ENCODE measurements around the gene TBC1D17. TPM values are rescaled to one million over a fixed set of nuclear protein-coding genes. Genes with fewer than 3 reads are reported as not detected.

TBC1D17 gene
- polyA plus RNA-seq, 2 of the 4 experiments (the other 2 are of a cell fraction) = 12.3 to 41.5 TPM

GRCh38 chr19:49831592-49831991 lies 45.9 kb upstream of the TBC1D17 start:
- no peak overlapping the region for H3K4me3 ChIP-seq
- CTCF ChIA-PET = interaction anchor here (1.3 to 2.8 kb wide), 5 partner anchors 12 to 159 kb away, joined by 4 to 13 read pairs (median 4); partner anchors contain the start of gene PTOV1
- ATAC-seq = no peak
- POLR2A ChIA-PET = no interaction called here
- TF ChIP-seq, protein P1, sequence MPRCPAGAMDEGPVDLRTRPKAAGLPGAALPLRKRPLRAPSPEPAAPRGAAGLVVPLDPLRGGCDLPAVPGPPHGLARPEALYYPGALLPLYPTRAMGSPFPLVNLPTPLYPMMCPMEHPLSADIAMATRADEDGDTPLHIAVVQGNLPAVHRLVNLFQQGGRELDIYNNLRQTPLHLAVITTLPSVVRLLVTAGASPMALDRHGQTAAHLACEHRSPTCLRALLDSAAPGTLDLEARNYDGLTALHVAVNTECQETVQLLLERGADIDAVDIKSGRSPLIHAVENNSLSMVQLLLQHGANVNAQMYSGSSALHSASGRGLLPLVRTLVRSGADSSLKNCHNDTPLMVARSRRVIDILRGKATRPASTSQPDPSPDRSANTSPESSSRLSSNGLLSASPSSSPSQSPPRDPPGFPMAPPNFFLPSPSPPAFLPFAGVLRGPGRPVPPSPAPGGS (IDR thresholded peaks at IDR 0.05) = no peak
- TF ChIP-seq EP300 (IDR thresholded peaks at IDR 0.05) (no peak), HOXB5 (CRISPR knock-in tag; IDR thresholded peaks at IDR 0.05) (no peak), TP53 (CRISPR knock-in tag; IDR thresholded peaks at IDR 0.05) (no peak)
- no peak for FAIRE-seq
- WGBS (ENCODE audit: missing lambda C conversion rate) = 88% methylated on average over 6 of the region's 8 CpGs
- no peaks in the 10 kb centered on the region for H3K9me3 ChIP-seq
- no peak for DNase-seq (ENCODE audit: low read depth in 1 of 2, low spot score in 1 of 2)
- no peak overlapping the region for H3K4me2 ChIP-seq
- H3K4me1 ChIP-seq = no peaks in the 10 kb centered on the region
- H3K27ac ChIP-seq = no peak overlapping the region

DNA sequence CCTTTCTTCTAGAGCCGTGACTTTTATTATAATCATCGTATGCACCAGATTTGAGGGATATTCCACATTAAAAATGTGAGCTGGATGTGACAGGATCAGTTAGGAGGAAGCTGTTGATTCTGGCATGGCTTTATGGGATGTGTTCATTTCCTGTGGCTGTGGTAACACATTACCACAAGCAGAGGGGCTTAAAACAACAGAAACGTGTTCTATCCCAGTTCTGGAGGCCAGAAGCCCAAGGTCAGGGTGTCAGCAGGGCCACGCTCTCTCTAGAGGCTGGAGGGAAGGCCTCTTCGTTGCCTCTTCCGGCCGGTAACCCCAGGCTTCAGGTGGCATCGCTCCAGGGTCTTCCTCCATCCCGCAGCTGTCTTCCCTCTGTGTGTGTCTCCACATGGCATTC lies 44.9 kb upstream of the TBC1D17 start:
- TF ChIP-seq NFE2L2 (conservative IDR thresholded peaks at IDR 0.05; ENCODE audit: low read length) = no peak
- TF ChIP-seq NPAS2 (CRISPR knock-in tag; IDR thresholded peaks at IDR 0.05; ENCODE audit: borderline replicate concordance) = no peak
- TF ChIP-seq CEBPB (IDR thresholded peaks at IDR 0.05) = no peak
- no peak for TF ChIP-seq HES2 (IDR thresholded peaks at IDR 0.05)
- POLR2A ChIA-PET = no interaction called here

DNA sequence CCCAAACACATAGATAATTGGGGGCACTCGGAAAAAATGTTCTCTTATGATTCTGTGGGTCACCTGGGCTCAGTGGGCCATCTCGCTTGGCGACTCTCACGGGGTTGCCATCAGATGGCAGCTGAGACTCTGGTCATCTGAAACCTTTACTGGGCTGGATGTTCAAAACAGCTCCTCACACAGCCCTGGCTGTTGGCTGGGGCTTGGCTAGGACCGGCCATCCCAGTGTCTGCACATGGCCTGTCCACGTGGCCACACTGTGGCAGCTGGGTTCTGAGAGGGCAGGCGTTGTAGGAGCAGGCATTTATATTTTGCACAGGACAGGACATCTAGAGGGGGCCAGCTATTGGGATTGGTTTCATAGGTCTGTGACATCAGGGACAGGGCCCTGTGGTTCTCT lies 43.9 kb upstream of the TBC1D17 start:
- Histone ChIP-seq H3K4me3 (no peak overlapping the region), H3K4me2 (no peak overlapping the region), H3K4me1 (no peaks in the 10 kb centered on the region), H3K9me3 (no peaks in the 10 kb centered on the region), H3K27ac (no peak overlapping the region)
- TF ChIP-seq, protein P2, sequence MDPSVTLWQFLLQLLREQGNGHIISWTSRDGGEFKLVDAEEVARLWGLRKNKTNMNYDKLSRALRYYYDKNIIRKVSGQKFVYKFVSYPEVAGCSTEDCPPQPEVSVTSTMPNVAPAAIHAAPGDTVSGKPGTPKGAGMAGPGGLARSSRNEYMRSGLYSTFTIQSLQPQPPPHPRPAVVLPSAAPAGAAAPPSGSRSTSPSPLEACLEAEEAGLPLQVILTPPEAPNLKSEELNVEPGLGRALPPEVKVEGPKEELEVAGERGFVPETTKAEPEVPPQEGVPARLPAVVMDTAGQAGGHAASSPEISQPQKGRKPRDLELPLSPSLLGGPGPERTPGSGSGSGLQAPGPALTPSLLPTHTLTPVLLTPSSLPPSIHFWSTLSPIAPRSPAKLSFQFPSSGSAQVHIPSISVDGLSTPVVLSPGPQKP (IDR thresholded peaks at IDR 0.05; ENCODE audit: low read depth, low read length) = no peak
- TF ChIP-seq MAZ (IDR thresholded peaks at IDR 0.05; ENCODE audit: borderline replicate concordance, low read depth, low read length) (no peak), RARB (CRISPR knock-in tag; IDR thresholded peaks at IDR 0.05) (no peak), USF2 (IDR thresholded peaks at IDR 0.05) (no peak), CBX2 (IDR thresholded peaks at IDR 0.05; ENCODE audit: borderline replicate concordance, low read depth) (no peak), JUNB (IDR thresholded peaks at IDR 0.05) (no peak), MAFK (IDR thresholded peaks at IDR 0.05; ENCODE audit: partially characterized antibody) (no peak), ZFP36 (IDR thresholded peaks at IDR 0.05; ENCODE audit: borderline replicate concordance, partially characterized antibody) (no peak), PHF8 (IDR thresholded peaks at IDR 0.05; ENCODE audit: borderline replicate concordance, low read depth) (no peak), TFCP2L1 (CRISPR knock-in tag; IDR thresholded peaks at IDR 0.05) (no peak), KDM1A (IDR thresholded peaks at IDR 0.05; ENCODE audit: low read depth) (no peak), TP53 (CRISPR knock-in tag; IDR thresholded peaks at IDR 0.05) (no peak), ZSCAN20 (CRISPR knock-in tag; IDR thresholded peaks at IDR 0.05) (no peak), GATA3 (IDR thresholded peaks at IDR 0.05; ENCODE audit: borderline replicate concordance) (no peak), ATOH8 (CRISPR knock-in tag; IDR thresholded peaks at IDR 0.05; ENCODE audit: low read depth) (no peak), NR3C1 (IDR thresholded peaks at IDR 0.05) (no peak), HOXA7 (CRISPR knock-in tag; IDR thresholded peaks at IDR 0.05) (no peak)
- TF ChIP-seq, protein P1 (IDR thresholded peaks at IDR 0.05) = no peak
- TF ChIP-seq, protein P3, sequence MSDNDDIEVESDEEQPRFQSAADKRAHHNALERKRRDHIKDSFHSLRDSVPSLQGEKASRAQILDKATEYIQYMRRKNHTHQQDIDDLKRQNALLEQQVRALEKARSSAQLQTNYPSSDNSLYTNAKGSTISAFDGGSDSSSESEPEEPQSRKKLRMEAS (IDR thresholded peaks at IDR 0.05) = no peak
- ChIA-PET POLR2A (interaction anchor here (0.9 kb wide), 1 partner anchor 15 kb away, joined by 3 read pairs; no protein-coding TSS in a partner anchor), CTCF (interaction anchor here (0.9 to 2.8 kb wide), 6 partner anchors 13 to 154 kb away, joined by 3 to 13 read pairs (median 5); no protein-coding TSS in a partner anchor)
- FAIRE-seq (no peak), DNase-seq (ENCODE audit: low read depth in 1 of 2, low spot score in 1 of 2) (no peak), ATAC-seq (no peak)
- WGBS (ENCODE audit: missing lambda C conversion rate) = 99% methylated on average over 7 of the region's 7 CpGs

More for the DNA sequence above, 44.9 kb upstream of the TBC1D17 start:
- no peaks in the 10 kb centered on the region for H3K4me1 ChIP-seq
- ATAC-seq (no peak), FAIRE-seq (no peak), DNase-seq (ENCODE audit: low read depth in 1 of 2, low spot score in 1 of 2) (no peak)
- H3K4me3 ChIP-seq = no peak overlapping the region
- WGBS (ENCODE audit: missing lambda C conversion rate) = 83% methylated on average over 9 of the region's 9 CpGs
- H3K4me2 ChIP-seq = no peak overlapping the region
- H3K9me3 ChIP-seq = no peaks in the 10 kb centered on the region
- H3K27ac ChIP-seq = no peak overlapping the region
- CTCF ChIA-PET = interaction anchor here (0.6 to 2.8 kb wide), 5 partner anchors 8 to 153 kb away, joined by 3 to 13 read pairs (median 4); no protein-coding TSS in a partner anchor

Measured in A549 (cell line).